DOHH2 (cell line): ENCODE data around the gene PCDHGB3.

Experiments
- CTCF ChIP-seq: fragments of 200-600 bp; sonication (generic); IDR thresholded peaks from one replicate; pipeline ENCODE4 v1.5.1; 2014; ENCODE audit warnings: antibody characterized with exemption, mild to moderate bottlenecking, low read depth, low read length; ENCODE audit not compliant: poor library complexity, severe bottlenecking
- EZH2phosphoT487 ChIP-seq: fragments of 200-600 bp; sonication (generic); IDR thresholded peaks from 2 replicates; pipeline ENCODE4 v1.6.1; 2017; ENCODE audit warnings: borderline replicate concordance, mild to moderate bottlenecking, antibody characterized with exemption, low read length, moderate library complexity, mixed read lengths

GRCh38 chr5:141411575-141411974 is 41.5 kb downstream of the PCDHGB3 start:
- TF ChIP-seq CTCF (no peak), EZH2phosphoT487 (no peak)
